Measurements from ENCODE around the gene ELF2.
"Not testable (repeated sequence)": the region's sequence is repeated elsewhere in the genome, so short reads cannot be mapped to it uniquely, and the experiment has no call there.

The ELF2 gene

GRCh38 chr4:139015269-139015947 lies 161.6 kb downstream of the ELF2 start, which contains the start of gene NOCT:
Gene NOCT, plus strand, starts transcription at chr4:139015781. Its CDS starts 201 bp downstream, at chr4:139015982.
- DNase-seq: peak; percentile 94

- no peak for DNase-seq
Measured at GRCh38 chr4:139014371-139015268, 162.4 kb downstream of the ELF2 start.

GRCh38 chr4:139011225-139011950 lies 165.6 kb downstream of the ELF2 start:
- DNase-seq: no peak

- DNase-seq: no peak
Measured at GRCh38 chr4:139009702-139010101, 167.3 kb downstream of the ELF2 start.

- DNase-seq: not testable (repeated sequence)
Measured at GRCh38 chr4:139008278-139008677, 168.7 kb downstream of the ELF2 start.

- no peak for DNase-seq
Measured at GRCh38 chr4:139007640-139008039, 169.4 kb downstream of the ELF2 start.

Data from CD4-positive, alpha-beta T cell treated with Interleukin-15 for 1 hour (primary cell).